Stimulated activated CD4-positive, alpha-beta T cell treated with anti-CD3 and anti-CD28 coated beads, Interleukin-12 subunit alpha, Interleukin-12 subunit beta, amount 100 ng/mL, for 24 hours (primary cell): ENCODE results near the gene PRKAR2A.
A peak's percentile ranks its signal among the peaks of the same experiment; 100 is the strongest.
"Not testable (repeated sequence)": the region's sequence is repeated elsewhere in the genome, so short reads cannot be mapped to it uniquely, and the experiment has no call there.

Source experiments
- DNase-seq, 2 experiments: peaks; one replicate each; pipeline ENCODE4 v3.0.0-alpha.2; 2020; ENCODE audit warnings: low read depth in 2 of 2

PRKAR2A gene

GRCh38 chr3:48778565-48778964 is 69.1 kb downstream of the PRKAR2A start:
- DNase-seq, result not testable (repeated sequence)

- DNase-seq, result no peak
Measured at GRCh38 chr3:48776854-48777253, 70.8 kb downstream of the PRKAR2A start.

GRCh38 chr3:48770192-48770502 is 77.5 kb downstream of the PRKAR2A start:
- no peak for DNase-seq

GRCh38 chr3:48765376-48765775 is 82.3 kb downstream of the PRKAR2A start:
- no peak for DNase-seq

- DNase-seq, result no peak
Measured at GRCh38 chr3:48762816-48763215, 84.9 kb downstream of the PRKAR2A start.

- DNase-seq, result not testable (repeated sequence)
Measured at GRCh38 chr3:48759991-48760540, 87.6 kb downstream of the PRKAR2A start.

- DNase-seq, result not testable (repeated sequence)
Measured at GRCh38 chr3:48759531-48759930, 88.1 kb downstream of the PRKAR2A start.

GRCh38 chr3:48759071-48759470 is 88.6 kb downstream of the PRKAR2A start:
- DNase-seq, result no peak

- no peak for DNase-seq
Measured at GRCh38 chr3:48756640-48757039, 91.0 kb downstream of the PRKAR2A start.

- DNase-seq, result no peak
Measured at GRCh38 chr3:48750856-48751255, 96.8 kb downstream of the PRKAR2A start.

- no peak for DNase-seq
Measured at GRCh38 chr3:48748754-48749153, 98.9 kb downstream of the PRKAR2A start.

GRCh38 chr3:48747706-48748105 is 100.0 kb downstream of the PRKAR2A start:
- DNase-seq, result no peak

GRCh38 chr3:48747015-48747615 is 100.6 kb downstream of the PRKAR2A start:
- no peak for DNase-seq

GRCh38 chr3:48743773-48744172 is 103.9 kb downstream of the PRKAR2A start:
- no peak for DNase-seq

- not testable (repeated sequence) for DNase-seq
Measured at GRCh38 chr3:48741226-48741625, 106.4 kb downstream of the PRKAR2A start.

- peak; percentile 23 to 50 for DNase-seq
Measured at GRCh38 chr3:48739955-48740823, 107.5 kb downstream of the PRKAR2A start.

GRCh38 chr3:48739617-48739954 is 108.1 kb downstream of the PRKAR2A start:
- DNase-seq, result no peak

GRCh38 chr3:48738926-48739616 is 108.6 kb downstream of the PRKAR2A start:
- DNase-seq, result no peak

GRCh38 chr3:48738144-48738536 is 109.5 kb downstream of the PRKAR2A start:
- no peak for DNase-seq

- DNase-seq, result not testable (repeated sequence)
Measured at GRCh38 chr3:48735075-48735767, 112.5 kb downstream of the PRKAR2A start.

- DNase-seq, result not testable (repeated sequence)
Measured at GRCh38 chr3:48734541-48734940, 113.1 kb downstream of the PRKAR2A start.
